BJ (cell line): Measurements from ENCODE around the gene EFCAB5. TPM values are rescaled to one million over a fixed set of nuclear protein-coding genes. Genes with fewer than 3 reads are reported as not detected.

Experiments used
- CTCF ChIA-PET: fragments of 350-600 bp; formaldehyde crosslinking; extraction: SDS; loops from one replicate; lab custom pipeline; 2021; ENCODE audit warnings: antibody characterized with exemption, inconsistent platforms; lab: Yijun Ruan, JAX
- POLR2A ChIA-PET: fragments of 300-600 bp; sonication (Branson Sonifier 250); formaldehyde crosslinking; extraction: SDS; loops from one replicate; lab custom pipeline; 2021; ENCODE audit warnings: antibody characterized with exemption; lab: Charles Lee
- DNase-seq: peaks from one replicate; pipeline ENCODE4 v3.0.0-alpha.2; 2011; ENCODE audit warnings: low read depth
- H3K27me3 ChIP-seq: 2 replicates; pipeline ENCODE4 v1.6.0; 2011; ENCODE audit warnings: low read length; ENCODE audit not compliant: control insufficient read depth, insufficient read depth
- H3K36me3 ChIP-seq: 2 replicates; pipeline ENCODE4 v1.5.1; 2011; ENCODE audit warnings: low read length; ENCODE audit not compliant: control insufficient read depth, insufficient read depth
- H3K4me3 ChIP-seq: 2 replicates; pipeline ENCODE4 v1.5.1; 2011; ENCODE audit warnings: low read depth, mild to moderate bottlenecking, control low read depth, low read length
- CTCF ChIP-seq: IDR thresholded peaks from 2 replicates; pipeline ENCODE4 v1.5.1; 2011; ENCODE audit warnings: low read depth, mild to moderate bottlenecking, control low read depth, inconsistent platforms, low read length, moderate library complexity; ENCODE audit not compliant: insufficient read depth
- polyA plus RNA-seq: library from polyadenylated mRNA; depleted of rRNA; stranded (reverse); fragments of >200 nt; gene quantifications from 2 replicates; pipeline ENCODE4 v1.2.3, GENCODE V29; 2011

EFCAB5 gene
- polyA plus RNA-seq, 1 experiment, result not detected

- no peak overlapping the region for H3K4me3 ChIP-seq
- H3K27me3 ChIP-seq, result no peaks in the 10 kb centered on the region
- TF ChIP-seq CTCF, result no peak
- CTCF ChIA-PET, result interaction anchor here (1.3 kb wide), 1 partner anchor 52 kb away, joined by 5 read pairs; no protein-coding TSS in a partner anchor
- H3K36me3 ChIP-seq, result no peaks in the 10 kb centered on the region
- POLR2A ChIA-PET, result no interaction called here
- DNase-seq, result no peak
Measured at GRCh38 chr17:29982991-29983653, 41.7 kb downstream of the EFCAB5 start.

- no peaks in the 10 kb centered on the region for H3K27me3 ChIP-seq
- H3K36me3 ChIP-seq, result no peaks in the 10 kb centered on the region
- H3K4me3 ChIP-seq, result no peak overlapping the region
- POLR2A ChIA-PET, result no interaction called here
- DNase-seq, result no peak
- CTCF ChIA-PET, result interaction anchor here (1.6 kb wide), 1 partner anchor 357 kb away, joined by 3 read pairs; no protein-coding TSS in a partner anchor
- no peak for TF ChIP-seq CTCF
Measured at GRCh38 chr17:29996458-29996857, 55.0 kb downstream of the EFCAB5 start.

GRCh38 chr17:30000001-30000754, 58.7 kb downstream of the EFCAB5 start:
- POLR2A ChIA-PET, result no interaction called here
- Histone ChIP-seq H3K36me3 (no peaks in the 10 kb centered on the region), H3K27me3 (no peaks in the 10 kb centered on the region), H3K4me3 (no peak overlapping the region)
- CTCF ChIA-PET, result interaction anchor here (2.0 kb wide), 1 partner anchor 94 kb away, joined by 9 read pairs; no protein-coding TSS in a partner anchor
- DNase-seq, result no peak
- TF ChIP-seq CTCF, result no peak

- CTCF ChIA-PET, result interaction anchor here (1.2 to 2.0 kb wide), 3 partner anchors 14 to 93 kb away, joined by 3 to 9 read pairs (median 3); no protein-coding TSS in a partner anchor
- no peaks in the 10 kb centered on the region for H3K27me3 ChIP-seq
- no peaks in the 10 kb centered on the region for H3K36me3 ChIP-seq
- no peak for TF ChIP-seq CTCF
- POLR2A ChIA-PET, result no interaction called here
- H3K4me3 ChIP-seq, result no peak overlapping the region
- DNase-seq, result no peak
Measured at GRCh38 chr17:30000755-30001257, 59.4 kb downstream of the EFCAB5 start.

GRCh38 chr17:30002088-30002487, 60.7 kb downstream of the EFCAB5 start:
- ChIA-PET CTCF (interaction anchor here (1.0 to 2.0 kb wide), 4 partner anchors 13 to 92 kb away, joined by 3 to 9 read pairs (median 3); no protein-coding TSS in a partner anchor), POLR2A (no interaction called here)
- no peaks in the 10 kb centered on the region for H3K27me3 ChIP-seq
- no peaks in the 10 kb centered on the region for H3K36me3 ChIP-seq
- H3K4me3 ChIP-seq, result no peak overlapping the region
- no peak for TF ChIP-seq CTCF
- DNase-seq, result no peak
